ENCODE data around the gene KLF4.

Gene KLF4

GRCh38 chr9:107447834-107448233 is 41.7 kb downstream of the KLF4 start:
- DNase-seq (ENCODE audit: low read depth), result no peak

- DNase-seq (ENCODE audit: low read depth), result no peak
These were observed 42.5 kb downstream of the KLF4 start for GRCh38 chr9:107447081-107447480.

DNA sequence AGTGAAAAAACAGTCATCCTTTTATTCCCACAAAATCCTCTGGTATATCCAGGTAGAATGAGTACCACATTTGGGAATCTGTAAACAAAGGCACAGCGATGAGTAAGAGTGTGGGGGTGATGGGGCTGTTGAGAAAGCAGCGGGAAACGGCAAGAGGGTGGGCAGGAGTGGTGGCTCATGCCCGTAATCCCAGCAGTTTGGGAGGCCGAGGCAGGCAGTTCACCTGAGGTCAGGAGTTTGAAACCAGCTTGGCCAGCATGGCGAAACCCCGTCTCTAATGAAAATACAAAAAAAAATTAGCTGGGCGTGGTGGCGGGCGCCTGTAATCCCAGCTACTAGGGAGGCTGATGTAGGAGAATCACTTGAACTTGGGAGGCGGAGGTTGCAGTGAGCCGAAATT is 43.1 kb downstream of the KLF4 start:
- DNase-seq (ENCODE audit: low read depth), result no peak

- DNase-seq (ENCODE audit: low read depth), result no peak
These were observed 45.8 kb downstream of the KLF4 start for GRCh38 chr9:107443786-107444185.

DNA sequence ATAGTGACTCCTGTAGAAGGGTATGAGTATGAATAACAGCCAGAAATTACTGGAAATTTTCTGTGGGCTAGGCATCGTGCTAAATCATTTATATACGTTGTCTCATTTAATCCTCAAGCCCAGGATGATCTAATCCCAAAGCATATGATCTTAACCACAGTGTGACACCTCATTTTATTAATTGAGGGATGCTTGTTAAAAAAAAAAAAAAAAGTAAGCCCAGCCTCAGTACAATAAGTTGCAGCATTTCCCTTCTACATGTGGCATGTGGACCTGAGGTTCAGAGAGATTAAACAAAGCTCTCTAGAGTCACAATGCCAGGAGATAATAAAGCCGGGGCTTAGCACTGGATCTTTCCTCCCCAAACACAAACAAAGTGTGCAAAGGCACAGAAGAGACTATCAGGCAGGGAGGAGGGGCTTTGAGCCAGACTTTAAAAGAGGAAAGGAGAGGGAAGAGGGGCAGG is 49.5 kb downstream of the KLF4 start:
- no peak for DNase-seq (ENCODE audit: low read depth)

GRCh38 chr9:107438211-107439031 is 51.1 kb downstream of the KLF4 start:
- DNase-seq (ENCODE audit: low read depth), result no peak

- no peak for DNase-seq (ENCODE audit: low read depth)
These were observed 51.9 kb downstream of the KLF4 start for GRCh38 chr9:107437716-107438115.

- no peak for DNase-seq (ENCODE audit: low read depth)
These were observed 54.2 kb downstream of the KLF4 start for GRCh38 chr9:107435415-107435814.
